ENCODE results near the gene PNMA6E. TPM values are rescaled to one million over a fixed set of nuclear protein-coding genes. Genes with fewer than 3 reads are reported as not detected.

PNMA6E gene
- total RNA-seq, 1 donor from 2014 or later, result not detected

GRCh38 chrX:153426204-153426603 is 25.1 kb upstream of the PNMA6E start:
- intact Hi-C loops (cut with micrococcal nuclease), result no loop called here
- no peak for TF ChIP-seq CTCF (IDR thresholded peaks at IDR 0.05)
- POLR2A ChIA-PET, result interaction anchor here (0.7 kb wide), 1 partner anchor 555 kb away, joined by 3 read pairs; no protein-coding TSS in a partner anchor
- H3K4me1 Mint-ChIP-seq, result no peaks in the 10 kb centered on the region
- CTCF ChIA-PET, result no interaction called here
- DNase-seq (no peak), ATAC-seq (ENCODE audit: low read depth) (no peak)
- no peaks in the 10 kb centered on the region for H3K27me3 Mint-ChIP-seq
- H3K9me3 Mint-ChIP-seq, result peaks cover 6% of the 10 kb centered on the region
- no peak overlapping the region for H3K4me3 Mint-ChIP-seq
- H3K36me3 Mint-ChIP-seq (ENCODE audit: low read depth), result no peaks in the 10 kb centered on the region
- no peak overlapping the region for H3K27ac Mint-ChIP-seq

GRCh38 chrX:153423652-153424051 is 22.5 kb upstream of the PNMA6E start:
- intact Hi-C loops (cut with micrococcal nuclease), result no loop called here
- ATAC-seq (ENCODE audit: low read depth), result no peak
- TF ChIP-seq CTCF (IDR thresholded peaks at IDR 0.05), result no peak

GRCh38 chrX:153421856-153422255 is 20.7 kb upstream of the PNMA6E start:
- Mint-ChIP-seq H3K27me3 (no peaks in the 10 kb centered on the region), H3K27ac (no peak overlapping the region), H3K9me3 (no peaks in the 10 kb centered on the region), H3K4me1 (no peaks in the 10 kb centered on the region), H3K36me3 (ENCODE audit: low read depth) (peaks cover 4% of the 10 kb centered on the region), H3K4me3 (no peak overlapping the region)
- ATAC-seq (ENCODE audit: low read depth), result no peak
- intact Hi-C loops (cut with micrococcal nuclease), result no loop called here
- no peak for TF ChIP-seq CTCF (IDR thresholded peaks at IDR 0.05)
- ChIA-PET CTCF (no interaction called here), POLR2A (no interaction called here)
- no peak for DNase-seq

More at GRCh38 chrX:153423652-153424051, 22.5 kb upstream of the PNMA6E start:
- ChIA-PET POLR2A (no interaction called here), CTCF (no interaction called here)
- Mint-ChIP-seq H3K27ac (no peak overlapping the region), H3K36me3 (ENCODE audit: low read depth) (peaks cover 4% of the 10 kb centered on the region), H3K9me3 (peaks cover 4% of the 10 kb centered on the region), H3K4me3 (no peak overlapping the region), H3K27me3 (no peaks in the 10 kb centered on the region), H3K4me1 (no peaks in the 10 kb centered on the region)
- DNase-seq, result no peak

- Mint-ChIP-seq H3K4me3 (no peak overlapping the region), H3K4me1 (no peaks in the 10 kb centered on the region), H3K9me3 (no peaks in the 10 kb centered on the region), H3K27ac (no peak overlapping the region), H3K36me3 (ENCODE audit: low read depth) (peaks cover 4% of the 10 kb centered on the region), H3K27me3 (no peaks in the 10 kb centered on the region)
- ChIA-PET CTCF (no interaction called here), POLR2A (no interaction called here)
- DNase-seq (no peak), ATAC-seq (ENCODE audit: low read depth) (no peak)
- intact Hi-C loops (cut with micrococcal nuclease), result no loop called here
- no peak for TF ChIP-seq CTCF (IDR thresholded peaks at IDR 0.05)
These were observed 19.9 kb upstream of the PNMA6E start for GRCh38 chrX:153420851-153421599.

GRCh38 chrX:153417637-153418036 is 16.5 kb upstream of the PNMA6E start:
- intact Hi-C loops (cut with micrococcal nuclease), result no loop called here
- DNase-seq, result no peak
- no peaks in the 10 kb centered on the region for H3K4me1 Mint-ChIP-seq
- H3K27ac Mint-ChIP-seq, result no peak overlapping the region
- no peak for TF ChIP-seq CTCF (IDR thresholded peaks at IDR 0.05)
- H3K27me3 Mint-ChIP-seq, result no peaks in the 10 kb centered on the region
- ChIA-PET CTCF (no interaction called here), POLR2A (no interaction called here)
- H3K4me3 Mint-ChIP-seq, result no peak overlapping the region
- ATAC-seq (ENCODE audit: low read depth), result no peak
- peaks cover 4% of the 10 kb centered on the region for H3K36me3 Mint-ChIP-seq (ENCODE audit: low read depth)
- no peaks in the 10 kb centered on the region for H3K9me3 Mint-ChIP-seq

Data from activated B cell treated with CpG ODN at 0.5 μM for 24 hours (primary cell).